Peyer's patch (tissue), 4 donors: ENCODE data around the gene NR6A1.

Source experiments
- POLR2A ChIP-seq, 2 donors: fragments of 450-650 bp; IDR thresholded peaks; one replicate each; pipeline ENCODE4 v1.5.1; 2017; ENCODE audit warnings: antibody characterized with exemption in 2 of 2, mild to moderate bottlenecking in 2 of 2, moderate library complexity in 2 of 2
- TF ChIP-seq, protein P1 (sequence below), 6 experiments: fragments of 450-650 bp in 4 of 6; fragments of 200-600 bp in 2 of 6; sonication (generic) in 1 of 6; IDR thresholded peaks; one replicate each; pipeline ENCODE4 v1.5.1; 2017 to 2019; ENCODE audit warnings: antibody characterized with exemption in 6 of 6, mild to moderate bottlenecking in 3 of 6, moderate library complexity in 1 of 6

DNA sequence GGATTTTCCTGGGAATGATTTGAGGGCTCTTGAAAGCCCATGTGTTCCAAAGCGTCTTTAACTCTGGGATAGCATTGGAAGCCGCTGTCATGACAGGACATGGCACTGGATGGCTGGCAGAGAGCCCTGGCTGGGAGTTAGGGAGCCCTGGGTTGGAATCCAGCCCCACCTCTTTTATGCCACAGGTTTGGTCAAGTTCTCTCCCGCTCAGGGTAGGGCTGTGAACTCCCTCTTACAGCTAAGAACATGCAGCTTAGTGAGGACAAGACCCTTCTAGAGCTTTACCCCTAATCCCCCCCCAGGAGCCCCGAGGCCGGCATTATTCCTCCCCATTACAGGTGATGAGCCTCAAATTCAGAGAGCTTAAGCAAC is 43.0 kb upstream of the NR6A1 start:
- TF ChIP-seq, protein P1, sequence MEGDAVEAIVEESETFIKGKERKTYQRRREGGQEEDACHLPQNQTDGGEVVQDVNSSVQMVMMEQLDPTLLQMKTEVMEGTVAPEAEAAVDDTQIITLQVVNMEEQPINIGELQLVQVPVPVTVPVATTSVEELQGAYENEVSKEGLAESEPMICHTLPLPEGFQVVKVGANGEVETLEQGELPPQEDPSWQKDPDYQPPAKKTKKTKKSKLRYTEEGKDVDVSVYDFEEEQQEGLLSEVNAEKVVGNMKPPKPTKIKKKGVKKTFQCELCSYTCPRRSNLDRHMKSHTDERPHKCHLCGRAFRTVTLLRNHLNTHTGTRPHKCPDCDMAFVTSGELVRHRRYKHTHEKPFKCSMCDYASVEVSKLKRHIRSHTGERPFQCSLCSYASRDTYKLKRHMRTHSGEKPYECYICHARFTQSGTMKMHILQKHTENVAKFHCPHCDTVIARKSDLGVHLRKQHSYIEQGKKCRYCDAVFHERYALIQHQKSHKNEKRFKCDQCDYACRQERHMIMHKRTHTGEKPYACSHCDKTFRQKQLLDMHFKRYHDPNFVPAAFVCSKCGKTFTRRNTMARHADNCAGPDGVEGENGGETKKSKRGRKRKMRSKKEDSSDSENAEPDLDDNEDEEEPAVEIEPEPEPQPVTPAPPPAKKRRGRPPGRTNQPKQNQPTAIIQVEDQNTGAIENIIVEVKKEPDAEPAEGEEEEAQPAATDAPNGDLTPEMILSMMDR (IDR thresholded peaks at IDR 0.05), result no peak
- TF ChIP-seq POLR2A (IDR thresholded peaks at IDR 0.05), result no peak
